Stimulated activated CD8-positive, alpha-beta memory T cell treated with anti-CD3 and anti-CD28 coated beads, Interleukin-2, amount 100 ng/mL, for 1 hour (primary cell): ENCODE measurements around the gene ADAM19.

Source experiments
- DNase-seq, 2 donors: peaks; one replicate each; pipeline ENCODE4 v3.0.0-alpha.2; 2020; ENCODE audit warnings: low read depth in 2 of 2

The ADAM19 gene

GRCh38 chr5:157562111-157562581 lies 13.4 kb downstream of the ADAM19 start:
- no peak for DNase-seq

- no peak for DNase-seq
Observed at GRCh38 chr5:157561110-157561509, 14.5 kb downstream of the ADAM19 start.

GRCh38 chr5:157559301-157559700 lies 16.3 kb downstream of the ADAM19 start:
- no peak for DNase-seq

- no peak for DNase-seq
Observed at GRCh38 chr5:157558681-157559080, 16.9 kb downstream of the ADAM19 start.

- DNase-seq, result no peak
Observed at GRCh38 chr5:157558041-157558595, 17.5 kb downstream of the ADAM19 start.

- no peak for DNase-seq
Observed at GRCh38 chr5:157556615-157557418, 18.8 kb downstream of the ADAM19 start.

GRCh38 chr5:157555037-157555640 lies 20.4 kb downstream of the ADAM19 start:
- DNase-seq, result no peak

- no peak for DNase-seq
Observed at GRCh38 chr5:157554179-157555036, 21.2 kb downstream of the ADAM19 start.

GRCh38 chr5:157552650-157553049 lies 22.9 kb downstream of the ADAM19 start:
- DNase-seq, result no peak

- DNase-seq, result no peak
Observed at GRCh38 chr5:157550663-157551062, 24.9 kb downstream of the ADAM19 start.

GRCh38 chr5:157549954-157550549 lies 25.5 kb downstream of the ADAM19 start:
- no peak for DNase-seq

- DNase-seq, result no peak
Observed at GRCh38 chr5:157549283-157549629, 26.3 kb downstream of the ADAM19 start.

GRCh38 chr5:157548513-157549282 lies 26.9 kb downstream of the ADAM19 start:
- DNase-seq, result no peak

GRCh38 chr5:157547941-157548512 lies 27.5 kb downstream of the ADAM19 start:
- no peak for DNase-seq

- no peak for DNase-seq
Observed at GRCh38 chr5:157546456-157547100, 29.0 kb downstream of the ADAM19 start.

GRCh38 chr5:157545610-157546310 lies 29.8 kb downstream of the ADAM19 start:
- DNase-seq, result no peak

GRCh38 chr5:157544623-157544989 lies 31.0 kb downstream of the ADAM19 start:
- no peak for DNase-seq

GRCh38 chr5:157543825-157544622 lies 31.6 kb downstream of the ADAM19 start:
- DNase-seq, result no peak
